ENCODE measurements around the gene WIPF3.

- TF ChIP-seq, protein P1, sequence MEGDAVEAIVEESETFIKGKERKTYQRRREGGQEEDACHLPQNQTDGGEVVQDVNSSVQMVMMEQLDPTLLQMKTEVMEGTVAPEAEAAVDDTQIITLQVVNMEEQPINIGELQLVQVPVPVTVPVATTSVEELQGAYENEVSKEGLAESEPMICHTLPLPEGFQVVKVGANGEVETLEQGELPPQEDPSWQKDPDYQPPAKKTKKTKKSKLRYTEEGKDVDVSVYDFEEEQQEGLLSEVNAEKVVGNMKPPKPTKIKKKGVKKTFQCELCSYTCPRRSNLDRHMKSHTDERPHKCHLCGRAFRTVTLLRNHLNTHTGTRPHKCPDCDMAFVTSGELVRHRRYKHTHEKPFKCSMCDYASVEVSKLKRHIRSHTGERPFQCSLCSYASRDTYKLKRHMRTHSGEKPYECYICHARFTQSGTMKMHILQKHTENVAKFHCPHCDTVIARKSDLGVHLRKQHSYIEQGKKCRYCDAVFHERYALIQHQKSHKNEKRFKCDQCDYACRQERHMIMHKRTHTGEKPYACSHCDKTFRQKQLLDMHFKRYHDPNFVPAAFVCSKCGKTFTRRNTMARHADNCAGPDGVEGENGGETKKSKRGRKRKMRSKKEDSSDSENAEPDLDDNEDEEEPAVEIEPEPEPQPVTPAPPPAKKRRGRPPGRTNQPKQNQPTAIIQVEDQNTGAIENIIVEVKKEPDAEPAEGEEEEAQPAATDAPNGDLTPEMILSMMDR (IDR thresholded peaks at IDR 0.05) = no peak
- TF ChIP-seq POLR2AphosphoS5 (IDR thresholded peaks at IDR 0.05) = no peak
Observed at GRCh38 chr7:29871787-29872398, 65.6 kb downstream of the WIPF3 start.
